ENCODE measurements around the gene KPTN. TPM values are rescaled to one million over a fixed set of nuclear protein-coding genes. Genes with fewer than 3 reads are reported as not detected.

The KPTN gene
- total and polyA plus RNA-seq, 2 of the 13 experiments (the other 11 are each of a cell fraction or from before 2014, with no cell fraction given), result 9.1 to 13.3 TPM

DNA sequence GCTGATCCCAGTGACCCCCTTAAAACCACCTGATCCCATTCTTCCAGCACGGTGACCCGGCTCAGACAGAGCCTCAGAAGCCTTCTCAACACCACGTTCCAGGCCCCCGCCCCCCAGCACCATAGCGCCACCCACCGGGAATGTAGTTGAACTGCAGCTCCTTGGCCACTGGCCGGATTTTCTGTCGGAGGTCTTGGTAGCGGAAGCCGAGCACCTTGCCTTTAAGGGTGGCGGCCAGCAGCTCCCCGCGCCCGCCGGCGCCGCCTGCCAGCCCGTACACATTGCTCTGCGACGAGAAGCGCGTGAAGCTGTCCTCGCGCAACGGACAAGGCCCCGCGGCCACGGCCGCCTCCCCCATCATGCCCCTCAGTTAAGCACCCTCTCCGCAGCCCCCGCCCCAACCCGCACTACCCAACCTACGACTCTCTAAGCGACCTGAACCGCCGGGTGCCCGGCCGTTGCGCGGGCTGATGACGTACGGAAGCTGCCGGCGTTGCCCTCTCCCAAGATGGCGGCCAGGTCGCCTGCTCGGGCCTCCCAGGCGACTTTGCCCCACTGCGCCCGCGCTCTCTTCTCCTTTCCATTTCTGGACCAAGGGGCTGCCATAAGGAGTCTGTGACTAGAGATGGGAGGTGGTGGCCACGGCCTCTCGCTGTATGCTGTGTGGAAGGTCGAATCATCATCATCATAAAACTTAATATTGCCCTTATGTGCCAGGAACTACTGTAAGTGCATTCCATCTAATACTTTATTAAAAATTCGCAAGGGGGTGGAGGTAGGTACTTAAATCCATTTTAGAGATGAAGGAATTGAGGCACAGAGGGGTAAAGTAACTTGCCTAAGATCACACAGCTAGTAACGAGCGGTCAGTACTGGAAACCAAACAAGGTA, at the start of gene KPTN (continued):
- TF ChIP-seq, protein P1, sequence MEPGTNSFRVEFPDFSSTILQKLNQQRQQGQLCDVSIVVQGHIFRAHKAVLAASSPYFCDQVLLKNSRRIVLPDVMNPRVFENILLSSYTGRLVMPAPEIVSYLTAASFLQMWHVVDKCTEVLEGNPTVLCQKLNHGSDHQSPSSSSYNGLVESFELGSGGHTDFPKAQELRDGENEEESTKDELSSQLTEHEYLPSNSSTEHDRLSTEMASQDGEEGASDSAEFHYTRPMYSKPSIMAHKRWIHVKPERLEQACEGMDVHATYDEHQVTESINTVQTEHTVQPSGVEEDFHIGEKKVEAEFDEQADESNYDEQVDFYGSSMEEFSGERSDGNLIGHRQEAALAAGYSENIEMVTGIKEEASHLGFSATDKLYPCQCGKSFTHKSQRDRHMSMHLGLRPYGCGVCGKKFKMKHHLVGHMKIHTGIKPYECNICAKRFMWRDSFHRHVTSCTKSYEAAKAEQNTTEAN (CRISPR knock-in tag; conservative IDR thresholded peaks at IDR 0.05), result peak; percentile 73; the same call in 1 of the 2 replicates
- TF ChIP-seq, protein P2, sequence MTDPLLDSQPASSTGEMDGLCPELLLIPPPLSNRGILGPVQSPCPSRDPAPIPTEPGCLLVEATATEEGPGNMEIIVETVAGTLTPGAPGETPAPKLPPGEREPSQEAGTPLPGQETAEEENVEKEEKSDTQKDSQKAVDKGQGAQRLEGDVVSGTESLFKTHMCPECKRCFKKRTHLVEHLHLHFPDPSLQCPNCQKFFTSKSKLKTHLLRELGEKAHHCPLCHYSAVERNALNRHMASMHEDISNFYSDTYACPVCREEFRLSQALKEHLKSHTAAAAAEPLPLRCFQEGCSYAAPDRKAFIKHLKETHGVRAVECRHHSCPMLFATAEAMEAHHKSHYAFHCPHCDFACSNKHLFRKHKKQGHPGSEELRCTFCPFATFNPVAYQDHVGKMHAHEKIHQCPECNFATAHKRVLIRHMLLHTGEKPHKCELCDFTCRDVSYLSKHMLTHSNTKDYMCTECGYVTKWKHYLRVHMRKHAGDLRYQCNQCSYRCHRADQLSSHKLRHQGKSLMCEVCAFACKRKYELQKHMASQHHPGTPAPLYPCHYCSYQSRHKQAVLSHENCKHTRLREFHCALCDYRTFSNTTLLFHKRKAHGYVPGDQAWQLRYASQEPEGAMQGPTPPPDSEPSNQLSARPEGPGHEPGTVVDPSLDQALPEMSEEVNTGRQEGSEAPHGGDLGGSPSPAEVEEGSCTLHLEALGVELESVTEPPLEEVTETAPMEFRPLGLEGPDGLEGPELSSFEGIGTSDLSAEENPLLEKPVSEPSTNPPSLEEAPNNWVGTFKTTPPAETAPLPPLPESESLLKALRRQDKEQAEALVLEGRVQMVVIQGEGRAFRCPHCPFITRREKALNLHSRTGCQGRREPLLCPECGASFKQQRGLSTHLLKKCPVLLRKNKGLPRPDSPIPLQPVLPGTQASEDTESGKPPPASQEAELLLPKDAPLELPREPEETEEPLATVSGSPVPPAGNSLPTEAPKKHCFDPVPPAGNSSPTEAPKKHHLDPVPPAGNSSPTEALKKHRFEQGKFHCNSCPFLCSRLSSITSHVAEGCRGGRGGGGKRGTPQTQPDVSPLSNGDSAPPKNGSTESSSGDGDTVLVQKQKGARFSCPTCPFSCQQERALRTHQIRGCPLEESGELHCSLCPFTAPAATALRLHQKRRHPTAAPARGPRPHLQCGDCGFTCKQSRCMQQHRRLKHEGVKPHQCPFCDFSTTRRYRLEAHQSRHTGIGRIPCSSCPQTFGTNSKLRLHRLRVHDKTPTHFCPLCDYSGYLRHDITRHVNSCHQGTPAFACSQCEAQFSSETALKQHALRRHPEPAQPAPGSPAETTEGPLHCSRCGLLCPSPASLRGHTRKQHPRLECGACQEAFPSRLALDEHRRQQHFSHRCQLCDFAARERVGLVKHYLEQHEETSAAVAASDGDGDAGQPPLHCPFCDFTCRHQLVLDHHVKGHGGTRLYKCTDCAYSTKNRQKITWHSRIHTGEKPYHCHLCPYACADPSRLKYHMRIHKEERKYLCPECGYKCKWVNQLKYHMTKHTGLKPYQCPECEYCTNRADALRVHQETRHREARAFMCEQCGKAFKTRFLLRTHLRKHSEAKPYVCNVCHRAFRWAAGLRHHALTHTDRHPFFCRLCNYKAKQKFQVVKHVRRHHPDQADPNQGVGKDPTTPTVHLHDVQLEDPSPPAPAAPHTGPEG (CRISPR knock-in tag; IDR thresholded peaks at IDR 0.05), result peak; percentile 85
- TF ChIP-seq NFKBIZ (CRISPR knock-in tag; IDR thresholded peaks at IDR 0.05) (no peak), ZNF772 (CRISPR knock-in tag; IDR thresholded peaks at IDR 0.05) (peak; percentile 62; the same call in 1 of the 2 replicates), ZNF468 (CRISPR knock-in tag; IDR thresholded peaks at IDR 0.05) (no peak), ISL2 (CRISPR knock-in tag; IDR thresholded peaks at IDR 0.05) (peak; percentile 56; the same call in 1 of the 2 replicates), PHF8 (CRISPR knock-in tag; IDR thresholded peaks at IDR 0.05) (peak; percentile 76), CREM (IDR thresholded peaks at IDR 0.05) (peak; percentile 99), CREM (CRISPR knock-in tag; IDR thresholded peaks at IDR 0.05) (peak; percentile 95), ARHGAP35 (CRISPR knock-in tag; IDR thresholded peaks at IDR 0.05; ENCODE audit: borderline replicate concordance) (no peak), RBAK (CRISPR knock-in tag; IDR thresholded peaks at IDR 0.05) (no peak)
- TF ChIP-seq, protein P3, sequence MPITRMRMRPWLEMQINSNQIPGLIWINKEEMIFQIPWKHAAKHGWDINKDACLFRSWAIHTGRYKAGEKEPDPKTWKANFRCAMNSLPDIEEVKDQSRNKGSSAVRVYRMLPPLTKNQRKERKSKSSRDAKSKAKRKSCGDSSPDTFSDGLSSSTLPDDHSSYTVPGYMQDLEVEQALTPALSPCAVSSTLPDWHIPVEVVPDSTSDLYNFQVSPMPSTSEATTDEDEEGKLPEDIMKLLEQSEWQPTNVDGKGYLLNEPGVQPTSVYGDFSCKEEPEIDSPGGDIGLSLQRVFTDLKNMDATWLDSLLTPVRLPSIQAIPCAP (CRISPR knock-in tag; IDR thresholded peaks at IDR 0.05; ENCODE audit: low read depth), result no peak
